Measurements from ENCODE around the gene IFI16. TPM values are rescaled to one million over a fixed set of nuclear protein-coding genes. Genes with fewer than 3 reads are reported as not detected.

Gene IFI16
- total and polyA plus RNA-seq, 2 of the 13 experiments (the other 11 are each of a cell fraction or from before 2014, with no cell fraction given) = not detected

GRCh38 chr1:159025043-159025442 lies 15.3 kb downstream of the IFI16 start:
- Histone ChIP-seq H2AFZ (ENCODE audit: low read length) (no peak overlapping the region), H3K27me3 (ENCODE audit: control insufficient read depth in 1 of 2, insufficient read depth in 2 of 2, low read length in 2 of 2) (no peaks in the 10 kb centered on the region; a peak in 1 of 5 replicates), H4K20me1 (ENCODE audit: insufficient read depth, low read length) (no peaks in the 10 kb centered on the region), H3K4me1 (ENCODE audit: insufficient read depth, low read length) (no peaks in the 10 kb centered on the region), H3K4me3 (replicated peaks in 1 of 3; ENCODE audit: insufficient read depth in 1 of 3, low read depth in 2 of 3, low read length in 3 of 3) (no peak overlapping the region), H3K9ac (ENCODE audit: insufficient read depth, low read depth, low read length) (no peak overlapping the region), H3K9me3 (ENCODE audit: low read length) (no peaks in the 10 kb centered on the region), H3K4me2 (ENCODE audit: low read depth, low read length) (no peak overlapping the region), H3K27ac (ENCODE audit: extremely low read length, insufficient read depth, low read length) (no peak overlapping the region), H3K79me2 (ENCODE audit: insufficient read depth, low read length) (no peaks in the 10 kb centered on the region), H3K36me3 (replicated peaks in 1 of 2; ENCODE audit: control insufficient read depth in 1 of 2, insufficient read depth in 2 of 2, low read length in 2 of 2) (no peaks in the 10 kb centered on the region)
- 17% methylated on average over 7 of the region's 7 CpGs for WGBS (ENCODE audit: low lambda C conversion rate)
- in situ Hi-C loops (cut with HindIII; ENCODE audit: extremely low pct_ligation_motif_present, low pct_unique_long_range_greater_than_20kb) (no loop called here), intact Hi-C loops (cut with micrococcal nuclease; ENCODE audit: unreplicated experiment) (no loop called here)
- DNase-seq (ENCODE audit: low spot score) (no peak), FAIRE-seq (no peak), ATAC-seq (no peak)
- TF ChIP-seq ZNF512B (CRISPR knock-in tag; IDR thresholded peaks at IDR 0.05; ENCODE audit: borderline replicate concordance) = no peak
- no peak for TF ChIP-seq ARID3A (IDR thresholded peaks at IDR 0.05; ENCODE audit: low read depth, low read length)
- no peak for TF ChIP-seq TOPORS (CRISPR knock-in tag; IDR thresholded peaks at IDR 0.05)
- TF ChIP-seq ARNTL (CRISPR knock-in tag; IDR thresholded peaks at IDR 0.05) = no peak
- no peak for TF ChIP-seq REXO4 (CRISPR knock-in tag; IDR thresholded peaks at IDR 0.05; ENCODE audit: borderline replicate concordance)
- no peak for TF ChIP-seq HES4 (CRISPR knock-in tag; IDR thresholded peaks at IDR 0.05; ENCODE audit: borderline replicate concordance)
- TF ChIP-seq SMAD1 (CRISPR knock-in tag; IDR thresholded peaks at IDR 0.05; ENCODE audit: borderline replicate concordance, low read depth) = no peak
- no peak for TF ChIP-seq MTERF4 (CRISPR knock-in tag; IDR thresholded peaks at IDR 0.05)
- TF ChIP-seq BORCS8-MEF2B (CRISPR knock-in tag; IDR thresholded peaks at IDR 0.05) = no peak
- no peak for TF ChIP-seq ZBTB39 (CRISPR knock-in tag; IDR thresholded peaks at IDR 0.05)
- TF ChIP-seq SATB2 (CRISPR knock-in tag; IDR thresholded peaks at IDR 0.05) = no peak
- TF ChIP-seq TFAP4 (IDR thresholded peaks at IDR 0.05; ENCODE audit: borderline replicate concordance, low read depth) = no peak
- no peak for TF ChIP-seq ELF4 (CRISPR knock-in tag; IDR thresholded peaks at IDR 0.05; ENCODE audit: borderline replicate concordance)
- TF ChIP-seq ZNF121 (CRISPR knock-in tag; IDR thresholded peaks at IDR 0.05) = no peak
- no peak for TF ChIP-seq MIER2 (CRISPR knock-in tag; IDR thresholded peaks at IDR 0.05)
- no peak for TF ChIP-seq GATA4 (IDR thresholded peaks at IDR 0.05; ENCODE audit: borderline replicate concordance, low read depth)
- ChIA-PET CTCF (ENCODE audit: low intra/inter-chr PET ratio, low total read pairs) (no interaction called here), POLR2A (no interaction called here)
- BruUV-seq (replicated peaks) = no TSS peak

All from HepG2 (cell line).